GM18507 (cell line): ENCODE measurements around the gene CADM2.
"Not testable (repeated sequence)": the region's sequence is repeated elsewhere in the genome, so short reads cannot be mapped to it uniquely, and the experiment has no call there.

Experiments used
- DNase-seq: peaks from one replicate; pipeline ENCODE4 v3.0.0; 2011; ENCODE audit warnings: low read depth; ENCODE audit not compliant: insufficient read length; ENCODE audit errors: extremely low spot score
- FAIRE-seq: peaks from 2 replicates; lab custom pipeline; 2011; peaks lifted over from hg19 to GRCh38; lab: Jason Lieb, UNC

The CADM2 gene

GRCh38 chr3:85939074-85939482, 980.3 kb downstream of the CADM2 start:
- no peak for FAIRE-seq
- no peak for DNase-seq

GRCh38 chr3:85950435-85950834, 991.6 kb downstream of the CADM2 start:
- FAIRE-seq: no peak
- no peak for DNase-seq

- DNase-seq (no peak), FAIRE-seq (no peak)
Measured at GRCh38 chr3:85960793-85961192, 1002.0 kb downstream of the CADM2 start.

GRCh38 chr3:85977615-85978338, 1019.0 kb downstream of the CADM2 start:
- no peak for FAIRE-seq
- no peak for DNase-seq

- DNase-seq (no peak), FAIRE-seq (no peak)
Measured at GRCh38 chr3:85979034-85979433, 1020.2 kb downstream of the CADM2 start.

GRCh38 chr3:85989581-85989980, 1030.8 kb downstream of the CADM2 start:
- DNase-seq: not testable (repeated sequence)

GRCh38 chr3:86029590-86029989, 1070.8 kb downstream of the CADM2 start:
- FAIRE-seq (no peak), DNase-seq (no peak)

More at GRCh38 chr3:85989581-85989980, 1030.8 kb downstream of the CADM2 start:
- FAIRE-seq: not testable (repeated sequence)

GRCh38 chr3:86037916-86038315, 1079.1 kb downstream of the CADM2 start:
- DNase-seq (no peak), FAIRE-seq (no peak)

- FAIRE-seq (no peak), DNase-seq (no peak)
Measured at GRCh38 chr3:86046436-86047136, 1087.8 kb downstream of the CADM2 start.

- no peak for FAIRE-seq
- no peak for DNase-seq
Measured at GRCh38 chr3:86047161-86047560, 1088.4 kb downstream of the CADM2 start.

- FAIRE-seq (no peak), DNase-seq (no peak)
Measured at GRCh38 chr3:86051058-86051457, 1092.3 kb downstream of the CADM2 start.

GRCh38 chr3:86056032-86056431, 1097.2 kb downstream of the CADM2 start:
- DNase-seq (no peak), FAIRE-seq (no peak)

- DNase-seq (no peak), FAIRE-seq (no peak)
Measured at GRCh38 chr3:86056962-86057361, 1098.2 kb downstream of the CADM2 start.

- no peak for DNase-seq
- FAIRE-seq: no peak
Measured at GRCh38 chr3:86073799-86074198, 1115.0 kb downstream of the CADM2 start.

- FAIRE-seq: no peak
- no peak for DNase-seq
Measured at GRCh38 chr3:86087160-86087871, 1128.5 kb downstream of the CADM2 start.

- FAIRE-seq: no peak
- DNase-seq: no peak
Measured at GRCh38 chr3:86104154-86104553, 1145.4 kb downstream of the CADM2 start.

GRCh38 chr3:86109434-86109833, 1150.6 kb downstream of the CADM2 start:
- FAIRE-seq (no peak), DNase-seq (no peak)
